GM12878 (cell line): Measurements from ENCODE around the gene VMP1. TPM values are rescaled to one million over a fixed set of nuclear protein-coding genes. Genes with fewer than 3 reads are reported as not detected.

Experiments
- ATF3 ChIP-seq: IDR thresholded peaks from 2 replicates; pipeline ENCODE4 v1.6.1; 2011; ENCODE audit warnings: low read depth, mild to moderate bottlenecking, low read length, moderate library complexity, borderline replicate concordance; ENCODE audit errors: extremely low read depth
- CEBPB ChIP-seq, 2 experiments: fragments of 150-350 bp in 1 of 2; IDR thresholded peaks; 2 replicates each; pipeline ENCODE4 v1.6.1; 2012 to 2014; ENCODE audit warnings: low read depth in 2 of 2, low read length in 2 of 2, borderline replicate concordance in 1 of 2, inconsistent platforms in 1 of 2
- CTCF ChIP-seq, 3 experiments: IDR thresholded peaks in 2 of 3; conservative IDR thresholded peaks in 1 of 3; 2 replicates each; pipeline ENCODE4 v1.5.1; 2011; ENCODE audit warnings: low read depth in 3 of 3, low read length in 3 of 3, mild to moderate bottlenecking in 3 of 3, control low read depth in 2 of 3, moderate library complexity in 2 of 3, inconsistent platforms in 1 of 3, mixed read lengths in 1 of 3; ENCODE audit not compliant: control insufficient read depth in 2 of 3, insufficient read depth in 1 of 3; ENCODE audit errors: extremely low read depth in 1 of 3
- ETV6 ChIP-seq, 2 experiments: fragments of 450-650 bp in 1 of 2; IDR thresholded peaks in 1 of 2; conservative IDR thresholded peaks in 1 of 2; 2 replicates each; pipeline ENCODE4 v1.6.1; 2014; ENCODE audit warnings: antibody characterized with exemption in 1 of 2, borderline replicate concordance in 1 of 2, low read depth in 1 of 2, mild to moderate bottlenecking in 1 of 2, moderate library complexity in 1 of 2
- GATAD2B ChIP-seq: fragments of 450-650 bp; conservative IDR thresholded peaks from 2 replicates; pipeline ENCODE4 v1.6.1; 2017; ENCODE audit warnings: low read depth, mild to moderate bottlenecking, moderate library complexity
- IRF4 ChIP-seq: IDR thresholded peaks from 2 replicates; pipeline ENCODE4 v1.6.1; 2011; ENCODE audit warnings: low read depth, low read length
- JUND ChIP-seq: IDR thresholded peaks from 2 replicates; pipeline ENCODE4 v1.6.1; 2012; ENCODE audit warnings: low read depth, mild to moderate bottlenecking, low read length, improper control_type of control experiment, moderate library complexity
- MLLT1 ChIP-seq: fragments of 450-650 bp; IDR thresholded peaks from 2 replicates; pipeline ENCODE4 v1.6.1; 2016; ENCODE audit warnings: mild to moderate bottlenecking
- NR2C1 ChIP-seq: fragments of 450-650 bp; IDR thresholded peaks from 2 replicates; pipeline ENCODE4 v1.6.1; 2017; ENCODE audit warnings: antibody characterized with exemption, mild to moderate bottlenecking, moderate library complexity
- PAX5 ChIP-seq: IDR thresholded peaks from 2 replicates; pipeline ENCODE4 v1.6.1; 2011; ENCODE audit warnings: low read depth, low read length, borderline replicate concordance
- PKNOX1 ChIP-seq: fragments of 450-650 bp; IDR thresholded peaks from 2 replicates; pipeline ENCODE4 v1.6.1; 2016; ENCODE audit warnings: mild to moderate bottlenecking
- RUNX3 ChIP-seq: IDR thresholded peaks from 2 replicates; pipeline ENCODE4 v1.6.1; 2012; ENCODE audit warnings: low read length, inconsistent platforms
- SRF ChIP-seq, 2 experiments: IDR thresholded peaks; 2 replicates each; pipeline ENCODE4 v1.6.1; 2011; ENCODE audit warnings: low read depth in 2 of 2, low read length in 2 of 2, mild to moderate bottlenecking in 1 of 2, moderate library complexity in 1 of 2
- SUPT20H ChIP-seq: IDR thresholded peaks from 2 replicates; pipeline ENCODE4 v1.6.1; 2011; ENCODE audit warnings: low read depth, mild to moderate bottlenecking, low read length, moderate library complexity, borderline replicate concordance; ENCODE audit not compliant: control insufficient read depth
- ZBTB33 ChIP-seq: fragments of 450-650 bp; IDR thresholded peaks from 2 replicates; pipeline ENCODE4 v1.6.1; 2017; ENCODE audit warnings: mild to moderate bottlenecking
- ZBTB40 ChIP-seq: fragments of 450-650 bp; IDR thresholded peaks from 2 replicates; pipeline ENCODE4 v1.6.1; 2016; ENCODE audit warnings: mild to moderate bottlenecking, moderate library complexity, borderline replicate concordance
- polyA plus RNA-seq, 11 experiments: library from polyadenylated mRNA; depleted of rRNA in 4 of 11; unstranded in 6 of 11; stranded (reverse) in 5 of 11; fragments of >200 nt; fragmentation: Nextera tagmentation in 4 of 11; fragmentation: Illumina TruSeq in 1 of 11; extraction: Ambion mirVana in 4 of 11; extraction: Trizol in 1 of 11; gene quantifications; 1 replicate in 1 of 11; 2 replicates in 10 of 11; pipeline versions ENCODE4 v1.2.1 to v1.2.3, GENCODE V29; 2011 to 2016; ENCODE audit warnings: inconsistent platforms in 2 of 11, missing spikeins in 2 of 11, low read depth in 1 of 11
- total RNA-seq, 4 experiments: library from RNA; depleted of rRNA in 3 of 4; stranded (reverse); fragments of >200 nt in 3 of 4; fragmentation: Illumina TruSeq in 1 of 4; extraction: Trizol in 1 of 4; gene quantifications; 2 replicates each; pipeline versions ENCODE4 v1.2.1 to v1.2.3, GENCODE V29; 2013 to 2021

The VMP1 gene
- total and polyA plus RNA-seq, 10 of the 15 experiments (the other 5 are each of a cell fraction or from before 2014, with no cell fraction given), result 88.4 to 199 (median 132) TPM

GRCh38 chr17:59786536-59787319 lies 79.3 kb downstream of the VMP1 start (continued):
- TF ChIP-seq MLLT1, result peak; percentile 94
- no peak for TF ChIP-seq NR2C1
- peak; percentile 96 for TF ChIP-seq IRF4
- TF ChIP-seq RUNX3, result peak; percentile 100
- no peak; a peak in 1 of 6 replicates for TF ChIP-seq CTCF (IDR thresholded peaks at IDR 0.05 in 2 of 3, conservative IDR thresholded peaks at IDR 0.05 in 1 of 3; ENCODE audit: control insufficient read depth in 2 of 3, extremely low read depth in 1 of 3, insufficient read depth in 1 of 3, low read depth in 3 of 3, low read length in 3 of 3)
- no peak for TF ChIP-seq ZBTB40
- TF ChIP-seq PKNOX1, result peak; percentile 84
- TF ChIP-seq ETV6 (conservative IDR thresholded peaks at IDR 0.05 in 1 of 2, IDR thresholded peaks at IDR 0.05 in 1 of 2; ENCODE audit: borderline replicate concordance in 1 of 2, low read depth in 1 of 2), result peak in 1 of 2 experiments; percentile 87; a peak in 1 of 4 replicates
- TF ChIP-seq JUND, result peak; percentile 96
- TF ChIP-seq CEBPB (IDR thresholded peaks at IDR 0.05; ENCODE audit: borderline replicate concordance in 1 of 2, low read depth in 2 of 2, low read length in 2 of 2), result peak; percentile 16 to 98; a peak in 2 of 4 replicates
- TF ChIP-seq ATF3, result peak; percentile 36; the same call in 1 of the 2 replicates
- TF ChIP-seq ZBTB33, result no peak; the same call in 1 of the 2 replicates
- TF ChIP-seq PAX5, result peak; percentile 90
- peak; percentile 86 for TF ChIP-seq GATAD2B
- TF ChIP-seq SUPT20H, result no peak
- TF ChIP-seq SRF (IDR thresholded peaks at IDR 0.05; ENCODE audit: low read depth in 2 of 2, low read length in 2 of 2), result 0 out of 4 replicates have a peak, but pooled peaks of 1 of the 2 experiments have one; percentile 62
